Cardiac muscle cell (in vitro differentiated cells and primary cell): Measurements from ENCODE around the gene DAPK1. TPM values are rescaled to one million over a fixed set of nuclear protein-coding genes. Genes with fewer than 3 reads are reported as not detected.
A peak's percentile ranks its signal among the peaks of the same experiment; 100 is the strongest.

Source experiments
- DNase-seq, 2 donors: peaks; one replicate each; pipeline versions ENCODE4 v3.0.0 to v3.0.0-alpha.2; 2010 to 2017; ENCODE audit warnings: low read depth in 1 of 2, low spot score in 1 of 2
- H3K27ac ChIP-seq: fragments of 200-600 bp; sonication (generic); 2 replicates; pipeline ENCODE4 v1.5.1; 2016
- H3K27me3 ChIP-seq: fragments of 200-600 bp; sonication (generic); 2 replicates; pipeline ENCODE4 v1.6.0; 2016; ENCODE audit warnings: control low read depth
- H3K36me3 ChIP-seq: fragments of 200-600 bp; sonication (generic); 2 replicates; pipeline ENCODE4 v1.5.1; 2016; ENCODE audit warnings: control low read depth
- H3K4me1 ChIP-seq: fragments of 200-600 bp; sonication (generic); 2 replicates; pipeline ENCODE4 v1.8.1; 2017; ENCODE audit warnings: low read depth, mild to moderate bottlenecking, mixed run types
- H3K4me3 ChIP-seq: fragments of 200-600 bp; sonication (generic); 2 replicates; pipeline ENCODE4 v1.5.1; 2016; ENCODE audit warnings: mild to moderate bottlenecking
- H3K9me3 ChIP-seq: fragments of 200-600 bp; sonication (generic); 2 replicates; pipeline ENCODE4 v1.5.1; 2017; ENCODE audit warnings: low read depth, mild to moderate bottlenecking, control low read depth
- CTCF ChIP-seq: IDR thresholded peaks from 2 replicates; pipeline ENCODE4 v1.5.1; 2012; ENCODE audit warnings: low read depth, mild to moderate bottlenecking, low read length
- polyA plus RNA-seq: library from polyadenylated mRNA; unstranded; fragments of >200 nt; fragmentation: Nextera tagmentation; extraction: Ambion mirVana; gene quantifications from 2 replicates; pipeline ENCODE4 v1.2.1, GENCODE V29; 2016
- total RNA-seq: library from RNA; depleted of rRNA; stranded (reverse); fragments of >200 nt; gene quantifications from 2 replicates; pipeline ENCODE4 v1.2.3, GENCODE V29; 2016

DAPK1 gene
- total and polyA plus RNA-seq, 2 experiments from 2014 or later: 21.0 to 39.6 TPM

- H3K27me3 ChIP-seq: no peaks in the 10 kb centered on the region
- no peak overlapping the region for H3K4me3 ChIP-seq
- DNase-seq: no peak
- peaks cover 3% of the 10 kb centered on the region for H3K4me1 ChIP-seq
- peak overlapping the region; percentile 21 for H3K27ac ChIP-seq
- no peaks in the 10 kb centered on the region for H3K36me3 ChIP-seq
- no peak for TF ChIP-seq CTCF
- H3K9me3 ChIP-seq: no peaks in the 10 kb centered on the region
Measured at GRCh38 chr9:87613265-87614111, 115.8 kb downstream of the DAPK1 start.

DNA sequence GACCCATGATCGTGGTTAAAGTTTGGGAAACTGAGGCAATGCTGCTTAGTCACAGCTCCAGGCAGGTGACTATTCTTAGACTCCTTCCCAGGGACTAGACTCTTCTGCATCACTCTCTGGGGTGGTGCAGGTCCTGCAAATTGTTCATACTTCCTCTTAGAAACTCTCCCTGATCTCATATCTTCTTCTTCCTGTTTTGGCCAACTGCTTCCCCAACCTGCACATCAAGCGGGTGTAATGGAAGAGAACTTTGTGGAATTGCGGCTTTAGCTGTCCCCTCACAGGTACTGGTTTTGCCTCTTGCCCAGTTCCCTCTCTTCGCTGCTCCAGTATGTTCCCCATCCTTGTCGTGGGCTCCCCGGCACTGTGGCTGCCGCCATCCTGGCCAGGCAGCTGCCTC, 116.7 kb downstream of the DAPK1 start:
- Histone ChIP-seq H3K4me1 (peaks cover 3% of the 10 kb centered on the region), H3K27ac (no peak overlapping the region), H3K27me3 (no peaks in the 10 kb centered on the region), H3K9me3 (no peaks in the 10 kb centered on the region), H3K36me3 (no peaks in the 10 kb centered on the region), H3K4me3 (no peak overlapping the region)
- DNase-seq: no peak
- no peak for TF ChIP-seq CTCF

- no peak for DNase-seq
- no peak for TF ChIP-seq CTCF
- Histone ChIP-seq H3K36me3 (no peaks in the 10 kb centered on the region), H3K4me3 (no peak overlapping the region), H3K9me3 (no peaks in the 10 kb centered on the region), H3K27ac (no peak overlapping the region), H3K27me3 (no peaks in the 10 kb centered on the region), H3K4me1 (peaks cover 3% of the 10 kb centered on the region)
Measured at GRCh38 chr9:87615136-87615535, 117.5 kb downstream of the DAPK1 start.

- no peak for TF ChIP-seq CTCF
- DNase-seq: no peak
- H3K27ac ChIP-seq: no peak overlapping the region
- H3K4me1 ChIP-seq: peaks cover 3% of the 10 kb centered on the region
- H3K36me3 ChIP-seq: no peaks in the 10 kb centered on the region
- H3K9me3 ChIP-seq: no peaks in the 10 kb centered on the region
- no peak overlapping the region for H3K4me3 ChIP-seq
- no peaks in the 10 kb centered on the region for H3K27me3 ChIP-seq
Measured at GRCh38 chr9:87615547-87616148, 118.0 kb downstream of the DAPK1 start.

- DNase-seq: no peak
- Histone ChIP-seq H3K27me3 (no peaks in the 10 kb centered on the region), H3K9me3 (no peaks in the 10 kb centered on the region), H3K4me3 (no peak overlapping the region), H3K36me3 (no peaks in the 10 kb centered on the region), H3K4me1 (peaks cover 3% of the 10 kb centered on the region), H3K27ac (no peak overlapping the region)
- no peak for TF ChIP-seq CTCF
Measured at GRCh38 chr9:87618226-87618625, 120.6 kb downstream of the DAPK1 start.
